HepG2 (cell line): ENCODE measurements around the gene RAB3B. TPM values are rescaled to one million over a fixed set of nuclear protein-coding genes. Genes with fewer than 3 reads are reported as not detected.

Source experiments
- ELF1 ChIP-seq: sonication (generic); formaldehyde crosslinking; IDR thresholded peaks from 2 replicates; pipeline ENCODE4 v1.4.0; 2020; ENCODE audit warnings: missing genetic modification reagents
- MIER2 ChIP-seq: IDR thresholded peaks from 2 replicates; pipeline ENCODE4 v1.6.1; 2016; ENCODE audit warnings: missing biosample characterization, missing genetic modification reagents
- NFE2L2 ChIP-seq: fragments of 150-350 bp; IDR thresholded peaks from 2 replicates; pipeline ENCODE4 v1.6.1; 2014; ENCODE audit warnings: low read length
- RBM39 ChIP-seq: fragments of 200-400 bp; formaldehyde crosslinking; IDR thresholded peaks from one replicate; pipeline ENCODE4 v1.6.1; 2018; ENCODE audit warnings: antibody characterized with exemption, mild to moderate bottlenecking, low read depth, low read length; ENCODE audit not compliant: poor library complexity, severe bottlenecking
- RFX5 ChIP-seq: IDR thresholded peaks from 2 replicates; pipeline ENCODE4 v1.6.1; 2011; ENCODE audit warnings: low read depth, low read length, improper control_type of control experiment
- RFXANK ChIP-seq: IDR thresholded peaks from 2 replicates; pipeline ENCODE4 v1.6.1; 2016
- RXRB ChIP-seq: IDR thresholded peaks from 2 replicates; pipeline ENCODE4 v1.6.1; 2016; ENCODE audit warnings: borderline replicate concordance, missing genetic modification reagents, missing compliant biosample characterization
- SIN3A ChIP-seq: IDR thresholded peaks from 2 replicates; pipeline ENCODE4 v1.6.1; 2011; ENCODE audit warnings: low read depth, mild to moderate bottlenecking, control low read depth, low read length, borderline replicate concordance
- SYNCRIP ChIP-seq: fragments of 200-400 bp; formaldehyde crosslinking; IDR thresholded peaks from 2 replicates; pipeline ENCODE4 v1.6.1; 2018; ENCODE audit warnings: mild to moderate bottlenecking, low read depth, low read length; ENCODE audit not compliant: insufficient read depth
- TRIM24 ChIP-seq: sonication (generic); formaldehyde crosslinking; IDR thresholded peaks from 2 replicates; pipeline ENCODE4 v1.8.0; 2022; ENCODE audit warnings: mild to moderate bottlenecking, missing genetic modification reagents
- ZFP1 ChIP-seq: IDR thresholded peaks from 2 replicates; pipeline ENCODE4 v1.6.1; 2016
- ZFP62 ChIP-seq: sonication (generic); formaldehyde crosslinking; IDR thresholded peaks from 2 replicates; pipeline ENCODE4 v1.4.0; 2020; ENCODE audit warnings: missing genetic modification reagents
- ZNF207 ChIP-seq: fragments of 450-650 bp; IDR thresholded peaks from 2 replicates; pipeline ENCODE4 v1.6.1; 2016; ENCODE audit warnings: antibody characterized with exemption, borderline replicate concordance
- ZNF260 ChIP-seq: sonication (generic); formaldehyde crosslinking; IDR thresholded peaks from 2 replicates; pipeline ENCODE4 v1.4.0; 2020; ENCODE audit warnings: missing genetic modification reagents, low read depth, mild to moderate bottlenecking, borderline replicate concordance
- ZNF441 ChIP-seq: sonication (generic); formaldehyde crosslinking; IDR thresholded peaks from 2 replicates; pipeline ENCODE4 v1.7.0; 2021; ENCODE audit warnings: missing genetic modification reagents, borderline replicate concordance
- ZNF446 ChIP-seq: sonication (generic); formaldehyde crosslinking; IDR thresholded peaks from 2 replicates; pipeline ENCODE4 v1.5.0; 2020; ENCODE audit warnings: mild to moderate bottlenecking, missing genetic modification reagents
- ZNF510 ChIP-seq: sonication (generic); formaldehyde crosslinking; IDR thresholded peaks from 2 replicates; pipeline ENCODE4 v1.4.0; 2020; ENCODE audit warnings: low read depth, mild to moderate bottlenecking, missing genetic modification reagents
- ZNF775 ChIP-seq: sonication (generic); formaldehyde crosslinking; IDR thresholded peaks from 2 replicates; pipeline ENCODE4 v1.4.0; 2020; ENCODE audit warnings: missing genetic modification reagents, mild to moderate bottlenecking, moderate library complexity, borderline replicate concordance
- ZSCAN25 ChIP-seq: sonication (generic); formaldehyde crosslinking; IDR thresholded peaks from 2 replicates; pipeline ENCODE4 v1.8.0; 2022; ENCODE audit warnings: mild to moderate bottlenecking, missing genetic modification reagents
- ZSCAN31 ChIP-seq: sonication (generic); formaldehyde crosslinking; IDR thresholded peaks from 2 replicates; pipeline ENCODE4 v1.5.0; 2020; ENCODE audit warnings: low read depth, mild to moderate bottlenecking, missing genetic modification reagents
- ZSCAN9 ChIP-seq: IDR thresholded peaks from 2 replicates; pipeline ENCODE4 v1.6.1; 2016; ENCODE audit warnings: borderline replicate concordance
- polyA plus RNA-seq, 8 experiments: library from polyadenylated mRNA; depleted of rRNA in 3 of 8; stranded (reverse) in 7 of 8; unstranded in 1 of 8; fragments of >200 nt; fragmentation: Illumina TruSeq in 4 of 8; extraction: Trizol in 4 of 8; gene quantifications; 2 replicates each; pipeline versions ENCODE4 v1.2.1 to v1.2.3, GENCODE V29; 2011 to 2016; ENCODE audit warnings: low read depth in 4 of 8, missing spikeins in 1 of 8, mixed read lengths in 1 of 8; ENCODE audit not compliant: insufficient read depth in 1 of 8
- total RNA-seq, 5 experiments: library from RNA; depleted of rRNA; stranded (reverse); fragments of >200 nt; fragmentation: Illumina TruSeq; extraction: Trizol; gene quantifications; 2 replicates each; pipeline ENCODE4 v1.2.3, GENCODE V29; 2016; ENCODE audit warnings: low read depth in 1 of 5
- TF ChIP-seq, protein P1 (sequence below): fragments of 450-650 bp; IDR thresholded peaks from 2 replicates; pipeline ENCODE4 v1.6.1; 2017
- TF ChIP-seq, protein P2 (sequence below): sonication (generic); formaldehyde crosslinking; IDR thresholded peaks from 2 replicates; pipeline ENCODE4 v1.8.1; 2023; ENCODE audit warnings: mild to moderate bottlenecking, missing genetic modification reagents, borderline replicate concordance
- TF ChIP-seq, protein P3 (sequence below): sonication (generic); formaldehyde crosslinking; IDR thresholded peaks from 2 replicates; pipeline ENCODE4 v1.8.0; 2023; ENCODE audit warnings: mild to moderate bottlenecking, missing genetic modification reagents
- TF ChIP-seq, protein P4 (sequence below): sonication (generic); formaldehyde crosslinking; IDR thresholded peaks from 2 replicates; pipeline ENCODE4 v1.5.0; 2020; ENCODE audit warnings: missing genetic modification reagents
- TF ChIP-seq, protein P5 (sequence below): sonication (generic); formaldehyde crosslinking; IDR thresholded peaks from 2 replicates; pipeline ENCODE4 v1.5.1; 2020; ENCODE audit warnings: missing genetic modification reagents, mild to moderate bottlenecking, borderline replicate concordance

The RAB3B gene
- total and polyA plus RNA-seq, 2 of the 13 experiments (the other 11 are each of a cell fraction or from before 2014, with no cell fraction given) = 1.0 to 1.2 TPM

DNA sequence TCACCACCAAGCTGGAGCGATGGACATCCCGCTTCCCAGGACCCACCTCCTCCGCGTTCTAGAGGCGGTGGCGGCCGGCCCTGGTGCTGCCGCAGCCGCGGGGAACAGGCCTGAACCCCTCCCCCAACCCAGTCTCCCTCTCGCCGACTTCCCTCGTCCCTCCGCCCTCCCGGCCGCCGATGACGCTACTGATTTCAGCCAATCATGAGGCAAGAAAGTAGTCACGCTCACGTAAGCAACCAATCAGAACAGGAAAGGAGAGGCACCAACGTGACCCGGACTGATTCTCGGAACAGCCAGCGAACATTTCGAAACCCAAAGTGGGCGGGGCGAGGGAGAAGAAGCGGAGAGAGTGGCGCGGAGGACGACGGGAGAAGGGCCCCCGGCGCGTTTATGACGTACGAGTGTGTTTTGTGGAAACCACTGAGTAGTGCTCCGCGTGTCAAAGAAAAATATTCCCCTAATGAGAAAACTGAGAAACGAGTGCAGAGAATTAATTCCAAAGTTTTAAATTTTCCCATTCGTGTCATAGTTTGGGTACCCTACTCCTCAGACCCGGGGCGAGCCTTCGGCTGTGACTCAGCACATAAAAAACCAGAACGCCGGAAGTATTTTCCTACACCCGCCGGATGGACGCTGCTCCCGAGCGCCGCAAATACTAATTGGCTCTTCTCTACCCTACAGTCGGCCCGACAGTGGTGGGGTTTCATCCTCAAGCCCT, 111.7 kb downstream of the RAB3B start, which contains the start of gene NRDC (continued):
- TF ChIP-seq, protein P1, sequence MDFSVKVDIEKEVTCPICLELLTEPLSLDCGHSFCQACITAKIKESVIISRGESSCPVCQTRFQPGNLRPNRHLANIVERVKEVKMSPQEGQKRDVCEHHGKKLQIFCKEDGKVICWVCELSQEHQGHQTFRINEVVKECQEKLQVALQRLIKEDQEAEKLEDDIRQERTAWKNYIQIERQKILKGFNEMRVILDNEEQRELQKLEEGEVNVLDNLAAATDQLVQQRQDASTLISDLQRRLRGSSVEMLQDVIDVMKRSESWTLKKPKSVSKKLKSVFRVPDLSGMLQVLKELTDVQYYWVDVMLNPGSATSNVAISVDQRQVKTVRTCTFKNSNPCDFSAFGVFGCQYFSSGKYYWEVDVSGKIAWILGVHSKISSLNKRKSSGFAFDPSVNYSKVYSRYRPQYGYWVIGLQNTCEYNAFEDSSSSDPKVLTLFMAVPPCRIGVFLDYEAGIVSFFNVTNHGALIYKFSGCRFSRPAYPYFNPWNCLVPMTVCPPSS = no peak
- TF ChIP-seq ZNF510 (CRISPR knock-in tag) = 0 out of 2 replicates have a peak, but pooled peaks have one; percentile 28
- TF ChIP-seq ZSCAN31 (CRISPR knock-in tag) = peak; percentile 30
- TF ChIP-seq ZFP62 (CRISPR knock-in tag) = no peak
- TF ChIP-seq RBM39 = no peak
- TF ChIP-seq ZNF775 (CRISPR knock-in tag) = no peak
- TF ChIP-seq ZNF260 = no peak
- TF ChIP-seq ZNF441 (CRISPR knock-in tag) = no peak; the same call in 1 of the 2 replicates
- TF ChIP-seq ZSCAN9 (CRISPR knock-in tag) = peak; percentile 24; the same call in 1 of the 2 replicates
- TF ChIP-seq, protein P2, sequence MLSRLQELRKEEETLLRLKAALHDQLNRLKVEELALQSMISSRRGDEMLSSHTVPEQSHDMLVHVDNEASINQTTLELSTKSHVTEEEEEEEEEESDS = no peak
- no peak for TF ChIP-seq SYNCRIP
- TF ChIP-seq, protein P3, sequence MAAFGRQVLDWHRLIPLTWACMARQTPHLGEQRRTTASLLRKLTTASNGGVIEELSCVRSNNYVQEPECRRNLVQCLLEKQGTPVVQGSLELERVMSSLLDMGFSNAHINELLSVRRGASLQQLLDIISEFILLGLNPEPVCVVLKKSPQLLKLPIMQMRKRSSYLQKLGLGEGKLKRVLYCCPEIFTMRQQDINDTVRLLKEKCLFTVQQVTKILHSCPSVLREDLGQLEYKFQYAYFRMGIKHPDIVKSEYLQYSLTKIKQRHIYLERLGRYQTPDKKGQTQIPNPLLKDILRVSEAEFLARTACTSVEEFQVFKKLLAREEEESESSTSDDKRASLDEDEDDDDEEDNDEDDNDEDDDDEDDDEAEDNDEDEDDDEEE (CRISPR knock-in tag) = no peak; the same call in 1 of the 2 replicates
- peak; percentile 63 for TF ChIP-seq RXRB
- TF ChIP-seq RFX5 = peak; percentile 77
- TF ChIP-seq, protein P4, sequence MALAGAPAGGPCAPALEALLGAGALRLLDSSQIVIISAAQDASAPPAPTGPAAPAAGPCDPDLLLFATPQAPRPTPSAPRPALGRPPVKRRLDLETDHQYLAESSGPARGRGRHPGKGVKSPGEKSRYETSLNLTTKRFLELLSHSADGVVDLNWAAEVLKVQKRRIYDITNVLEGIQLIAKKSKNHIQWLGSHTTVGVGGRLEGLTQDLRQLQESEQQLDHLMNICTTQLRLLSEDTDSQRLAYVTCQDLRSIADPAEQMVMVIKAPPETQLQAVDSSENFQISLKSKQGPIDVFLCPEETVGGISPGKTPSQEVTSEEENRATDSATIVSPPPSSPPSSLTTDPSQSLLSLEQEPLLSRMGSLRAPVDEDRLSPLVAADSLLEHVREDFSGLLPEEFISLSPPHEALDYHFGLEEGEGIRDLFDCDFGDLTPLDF = no peak
- peak; percentile 16; the same call in 1 of the 2 replicates for TF ChIP-seq ZFP1 (CRISPR knock-in tag)
- peak; percentile 65 for TF ChIP-seq ELF1 (CRISPR knock-in tag)
- TF ChIP-seq RFXANK (CRISPR knock-in tag) = peak; percentile 24; the same call in 1 of the 2 replicates
- TF ChIP-seq, protein P5, sequence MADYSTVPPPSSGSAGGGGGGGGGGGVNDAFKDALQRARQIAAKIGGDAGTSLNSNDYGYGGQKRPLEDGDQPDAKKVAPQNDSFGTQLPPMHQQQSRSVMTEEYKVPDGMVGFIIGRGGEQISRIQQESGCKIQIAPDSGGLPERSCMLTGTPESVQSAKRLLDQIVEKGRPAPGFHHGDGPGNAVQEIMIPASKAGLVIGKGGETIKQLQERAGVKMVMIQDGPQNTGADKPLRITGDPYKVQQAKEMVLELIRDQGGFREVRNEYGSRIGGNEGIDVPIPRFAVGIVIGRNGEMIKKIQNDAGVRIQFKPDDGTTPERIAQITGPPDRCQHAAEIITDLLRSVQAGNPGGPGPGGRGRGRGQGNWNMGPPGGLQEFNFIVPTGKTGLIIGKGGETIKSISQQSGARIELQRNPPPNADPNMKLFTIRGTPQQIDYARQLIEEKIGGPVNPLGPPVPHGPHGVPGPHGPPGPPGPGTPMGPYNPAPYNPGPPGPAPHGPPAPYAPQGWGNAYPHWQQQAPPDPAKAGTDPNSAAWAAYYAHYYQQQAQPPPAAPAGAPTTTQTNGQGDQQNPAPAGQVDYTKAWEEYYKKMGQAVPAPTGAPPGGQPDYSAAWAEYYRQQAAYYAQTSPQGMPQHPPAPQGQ (CRISPR knock-in tag) = 0 out of 2 replicates have a peak, but pooled peaks have one; percentile 36
- no peak for TF ChIP-seq ZNF446 (CRISPR knock-in tag)
- no peak for TF ChIP-seq MIER2
- no peak for TF ChIP-seq TRIM24 (CRISPR knock-in tag)
- no peak for TF ChIP-seq ZNF207
- TF ChIP-seq SIN3A = no peak
- TF ChIP-seq ZSCAN25 (CRISPR knock-in tag) = no peak
- TF ChIP-seq NFE2L2 = peak; percentile 86
